Epidermal melanocyte (primary cell): ENCODE results near the gene KMO.

Source experiments
- DNase-seq: peaks from one replicate; pipeline ENCODE4 v3.0.0; 2011; ENCODE audit warnings: low spot score; ENCODE audit not compliant: insufficient read length

The KMO gene

DNA sequence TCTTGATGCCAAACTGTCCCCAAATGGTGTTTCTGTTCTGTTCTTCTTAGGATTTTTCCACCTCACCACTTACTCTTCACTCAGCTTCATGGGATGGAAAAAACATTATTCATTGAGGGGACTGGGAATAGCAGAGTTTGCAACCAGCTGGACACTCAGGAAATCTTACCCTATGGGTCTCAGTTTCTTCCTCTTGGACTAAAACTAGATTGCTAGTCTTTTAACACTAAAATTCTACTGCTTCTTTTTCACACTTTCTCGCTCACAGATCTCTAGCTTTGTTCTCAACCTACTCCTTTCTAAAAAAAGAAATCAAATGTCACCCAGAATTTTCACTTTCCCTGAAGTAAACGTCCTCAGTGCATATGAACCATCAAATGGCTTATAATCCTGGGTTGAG lies 4.8 kb downstream of the KMO start:
- no peak for DNase-seq

- DNase-seq, result no peak
Observed at GRCh38 chr1:241542199-241542907, 10.2 kb downstream of the KMO start.

GRCh38 chr1:241548008-241548407 lies 15.8 kb downstream of the KMO start:
- no peak for DNase-seq

DNA sequence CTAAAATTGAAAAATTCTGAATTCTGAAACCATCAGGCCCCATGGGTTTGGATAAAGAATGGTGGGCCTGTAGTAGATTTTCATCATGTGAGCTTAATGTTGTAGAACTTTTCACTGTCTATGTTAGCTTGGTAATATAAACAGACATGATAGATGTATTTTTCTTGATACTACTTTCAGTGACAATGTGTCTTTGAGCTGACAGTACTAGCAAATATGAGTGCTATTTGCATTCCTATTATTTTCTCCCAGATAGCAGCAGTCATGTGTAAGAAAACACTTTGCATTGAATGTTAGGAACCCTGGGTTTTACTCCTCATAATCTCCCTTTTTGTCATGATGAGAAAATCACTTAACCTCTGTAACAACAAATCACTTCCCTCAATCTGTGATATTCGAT lies 18.1 kb downstream of the KMO start:
- DNase-seq, result no peak

DNA sequence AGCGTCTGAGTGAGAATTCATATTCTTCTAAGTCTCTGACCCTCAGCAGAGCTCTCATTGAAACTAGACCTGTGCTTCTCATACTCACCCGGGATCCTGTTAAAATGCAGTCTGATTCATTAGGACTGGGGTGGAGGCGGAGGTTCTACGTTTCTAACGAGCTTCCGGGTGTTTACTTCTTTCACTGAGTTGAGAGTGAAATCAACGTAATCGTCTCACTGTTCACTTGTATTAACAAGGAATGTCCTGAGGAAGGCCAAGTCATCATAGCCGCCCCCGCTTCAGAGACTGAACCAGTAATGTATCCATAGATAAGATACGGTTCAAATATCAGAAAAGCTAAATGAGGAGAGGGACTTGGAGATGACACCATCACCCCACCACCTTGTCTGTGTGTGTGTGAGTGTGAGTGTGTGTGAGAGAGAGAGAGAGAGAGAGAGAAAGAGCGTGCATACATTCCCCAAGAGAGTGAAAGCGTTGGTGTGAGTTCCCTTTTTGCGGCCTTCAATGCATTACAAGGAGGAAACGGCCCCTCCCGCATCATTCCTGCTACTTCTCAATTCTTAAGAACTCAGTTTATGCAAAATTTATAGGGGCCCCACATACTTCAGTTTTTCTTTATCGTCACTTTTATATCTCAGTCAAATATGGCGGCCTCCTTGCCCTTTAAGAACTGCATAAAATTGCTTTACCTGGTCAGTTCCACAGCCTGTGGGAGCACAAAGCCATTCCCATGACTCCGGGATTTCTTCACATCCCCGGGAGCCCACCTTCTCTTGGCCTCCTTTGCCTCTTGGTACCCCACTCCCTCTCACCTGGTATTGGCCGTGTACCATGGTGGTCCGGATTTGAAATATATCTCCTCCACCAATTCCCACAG lies 19.8 kb downstream of the KMO start:
- no peak for DNase-seq

DNA sequence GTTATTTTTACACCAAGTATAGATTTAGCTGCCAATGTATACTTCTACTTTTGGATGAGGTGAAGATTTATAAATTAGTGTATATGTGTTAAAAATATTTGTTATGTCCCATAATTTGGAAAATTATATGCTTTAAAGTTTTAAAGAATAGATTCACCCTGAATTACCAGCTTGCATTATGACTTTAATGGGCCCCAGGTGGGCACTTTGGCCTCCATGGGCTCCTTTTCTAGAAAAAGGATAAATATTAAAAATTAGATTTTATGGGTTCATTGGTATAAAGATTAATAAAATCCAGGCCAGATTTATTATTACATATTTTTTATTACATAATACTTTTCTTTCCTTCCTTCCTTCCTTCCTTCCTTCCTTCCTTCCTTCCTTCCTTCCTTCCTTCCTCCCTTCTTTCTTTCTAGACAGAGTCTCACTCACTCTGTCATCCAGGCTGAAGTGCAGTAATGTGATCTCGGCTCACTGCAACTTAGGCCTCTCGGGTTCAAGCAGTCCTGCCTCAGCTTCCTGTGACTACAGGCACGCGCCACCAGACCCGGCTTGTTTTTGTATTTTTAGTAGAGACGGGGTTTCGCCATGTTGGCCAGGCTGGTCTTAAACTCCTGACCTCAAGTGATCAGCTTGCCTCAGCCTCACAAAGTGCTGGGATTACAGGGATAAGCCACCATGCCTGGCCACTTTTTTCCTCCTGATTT lies 21.9 kb downstream of the KMO start:
- DNase-seq, result no peak

- DNase-seq, result no peak
Observed at GRCh38 chr1:241555526-241555925, 23.3 kb downstream of the KMO start.

DNA sequence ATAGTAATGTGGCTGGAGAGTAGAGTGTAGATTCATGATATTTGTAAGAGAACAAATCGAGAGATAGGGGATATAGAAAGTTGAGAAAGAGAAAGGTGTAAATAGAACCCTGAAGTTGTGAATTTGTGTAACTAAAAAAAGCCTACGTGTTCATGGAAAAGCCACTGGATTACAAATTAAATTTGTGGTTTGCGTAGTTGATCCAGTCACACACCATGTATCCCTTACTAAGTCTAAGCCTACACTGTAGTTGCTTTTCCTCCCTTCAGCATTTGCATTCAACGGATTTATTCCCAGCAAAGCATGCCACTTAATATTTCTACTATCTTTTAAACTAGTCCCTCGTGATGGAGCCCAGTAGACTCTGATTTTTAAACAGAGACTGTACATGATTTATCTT lies 24.9 kb downstream of the KMO start:
- no peak for DNase-seq

- DNase-seq, result no peak
Observed at GRCh38 chr1:241557551-241558193, 25.5 kb downstream of the KMO start.

- DNase-seq, result no peak
Observed at GRCh38 chr1:241560146-241560848, 28.1 kb downstream of the KMO start.

- DNase-seq, result no peak
Observed at GRCh38 chr1:241560849-241561187, 28.6 kb downstream of the KMO start.

GRCh38 chr1:241569848-241570247 lies 37.7 kb downstream of the KMO start:
- DNase-seq, result no peak

DNA sequence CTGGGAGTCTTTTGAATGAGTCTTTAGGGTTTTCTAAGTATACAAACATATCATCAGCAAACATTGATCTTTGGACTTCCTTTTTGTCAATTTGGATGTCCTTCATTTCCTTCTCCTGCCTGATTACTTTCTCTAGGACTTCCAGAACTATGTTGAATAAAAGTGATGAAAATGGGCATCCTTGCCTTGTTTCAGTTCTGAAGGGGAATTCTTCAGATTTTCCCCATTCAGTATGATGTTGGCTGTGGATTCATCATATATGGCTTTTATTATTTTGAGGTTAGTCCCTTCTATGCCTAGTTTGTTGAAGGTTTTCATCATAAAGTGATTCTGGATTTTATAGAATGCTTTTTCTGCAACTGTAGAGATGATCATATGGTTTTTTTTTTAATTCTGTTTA lies 42.0 kb downstream of the KMO start:
- DNase-seq, result no peak

GRCh38 chr1:241579434-241579833 lies 47.3 kb downstream of the KMO start:
- no peak for DNase-seq

- DNase-seq, result no peak
Observed at GRCh38 chr1:241582921-241583321, 50.7 kb downstream of the KMO start.

- no peak for DNase-seq
Observed at GRCh38 chr1:241586905-241587512, 54.8 kb downstream of the KMO start.

- DNase-seq, result no peak
Observed at GRCh38 chr1:241589521-241589920, 57.3 kb downstream of the KMO start.

- no peak for DNase-seq
Observed at GRCh38 chr1:241590719-241591118, 58.5 kb downstream of the KMO start.

GRCh38 chr1:241591317-241591716 lies 59.1 kb downstream of the KMO start:
- DNase-seq, result no peak

DNA sequence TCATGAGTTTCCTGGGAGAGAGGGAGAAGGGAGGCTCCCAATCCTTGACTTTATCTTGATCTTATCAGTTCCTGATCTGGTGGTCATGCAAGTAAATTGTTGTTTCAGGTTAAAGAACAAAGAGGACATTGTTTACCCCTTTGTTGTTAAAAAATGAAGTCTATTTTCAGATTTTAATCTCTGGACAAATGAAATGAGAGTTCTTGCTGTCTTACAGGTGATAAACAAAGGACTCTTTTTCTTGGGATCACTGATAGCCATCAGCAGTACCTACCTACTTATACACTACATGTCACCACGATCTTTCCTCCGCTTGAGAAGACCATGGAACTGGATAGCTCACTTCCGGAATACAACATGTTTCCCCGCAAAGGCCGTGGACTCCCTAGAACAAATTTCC lies 59.6 kb downstream of the KMO start:
- DNase-seq, result no peak
